SKM-1 (cell line): ENCODE results near the gene KRT17.

Experiments
- DNase-seq: peaks from one replicate; lab custom pipeline; 2025; ENCODE audit not compliant: unreplicated experiment; lab: John Stamatoyannopoulos, UW

KRT17 gene

DNA sequence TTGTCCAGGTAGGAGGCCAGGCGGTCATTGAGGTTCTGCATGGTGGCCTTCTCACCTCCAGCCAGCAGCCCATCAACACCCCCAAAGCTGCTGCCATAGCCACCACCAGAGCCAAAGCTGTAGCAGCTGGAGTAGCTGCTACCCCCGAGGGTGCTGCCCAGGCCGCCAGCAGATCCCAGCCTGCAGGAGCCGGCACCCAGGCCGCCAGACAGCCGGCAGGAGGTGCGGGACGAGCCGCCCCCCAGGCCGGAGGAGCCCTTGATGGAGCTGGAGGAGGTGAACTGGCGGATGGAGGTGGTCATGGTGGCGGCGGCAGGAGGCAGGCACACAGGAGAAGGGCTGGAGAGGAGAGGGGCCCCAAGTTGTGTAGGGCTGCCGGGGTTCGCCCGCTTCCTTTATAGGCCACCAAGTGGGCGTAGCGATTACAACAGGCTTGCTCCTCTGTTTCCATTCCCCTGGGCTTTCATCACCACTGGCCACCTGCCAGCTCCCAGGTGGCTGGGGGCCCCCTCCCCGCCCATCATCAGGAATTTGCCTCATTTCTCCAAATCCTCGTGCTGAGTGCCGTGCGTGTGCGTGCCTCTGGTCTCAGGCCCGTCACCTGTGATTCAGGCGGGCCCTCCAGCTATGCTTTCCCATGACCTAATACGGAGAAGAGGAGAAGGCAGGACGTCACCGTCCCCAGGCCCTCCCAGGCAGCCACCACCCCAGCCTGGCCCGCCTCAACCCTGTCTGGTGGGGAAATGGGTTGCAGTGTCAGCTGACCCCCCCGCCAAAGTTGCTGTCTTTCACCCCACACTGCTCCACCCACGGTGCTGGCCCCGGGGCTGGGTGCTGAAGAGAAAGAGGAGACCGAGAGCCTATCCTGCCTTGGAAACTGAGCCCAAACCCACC, at the start of gene KRT17:
TSS of gene KRT17 (minus strand) at position 368 of the 894 bp plus-strand sequence. CDS start at position 302, 66 bp downstream.
- DNase-seq = peak; percentile 8

DNA sequence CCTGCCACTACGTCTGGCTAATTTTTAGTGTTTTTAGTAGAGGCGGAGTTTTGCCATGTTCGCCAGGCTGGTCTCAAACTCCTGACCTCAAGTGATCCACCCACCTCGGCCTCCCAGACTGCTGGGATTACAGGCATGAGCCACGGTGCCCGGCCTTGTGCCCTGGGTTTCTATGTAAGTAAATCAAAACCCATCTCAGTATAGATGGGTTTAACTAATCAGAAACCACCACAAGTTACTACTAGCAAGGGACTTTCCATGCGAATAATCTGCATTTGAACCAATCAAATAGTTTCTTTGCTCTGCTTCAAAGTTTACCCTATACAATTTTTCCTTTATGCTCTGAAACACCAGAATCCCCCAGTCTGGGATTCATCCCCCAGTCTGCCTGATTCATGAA, 47.8 kb upstream of the KRT17 start:
- no peak for DNase-seq

DNA sequence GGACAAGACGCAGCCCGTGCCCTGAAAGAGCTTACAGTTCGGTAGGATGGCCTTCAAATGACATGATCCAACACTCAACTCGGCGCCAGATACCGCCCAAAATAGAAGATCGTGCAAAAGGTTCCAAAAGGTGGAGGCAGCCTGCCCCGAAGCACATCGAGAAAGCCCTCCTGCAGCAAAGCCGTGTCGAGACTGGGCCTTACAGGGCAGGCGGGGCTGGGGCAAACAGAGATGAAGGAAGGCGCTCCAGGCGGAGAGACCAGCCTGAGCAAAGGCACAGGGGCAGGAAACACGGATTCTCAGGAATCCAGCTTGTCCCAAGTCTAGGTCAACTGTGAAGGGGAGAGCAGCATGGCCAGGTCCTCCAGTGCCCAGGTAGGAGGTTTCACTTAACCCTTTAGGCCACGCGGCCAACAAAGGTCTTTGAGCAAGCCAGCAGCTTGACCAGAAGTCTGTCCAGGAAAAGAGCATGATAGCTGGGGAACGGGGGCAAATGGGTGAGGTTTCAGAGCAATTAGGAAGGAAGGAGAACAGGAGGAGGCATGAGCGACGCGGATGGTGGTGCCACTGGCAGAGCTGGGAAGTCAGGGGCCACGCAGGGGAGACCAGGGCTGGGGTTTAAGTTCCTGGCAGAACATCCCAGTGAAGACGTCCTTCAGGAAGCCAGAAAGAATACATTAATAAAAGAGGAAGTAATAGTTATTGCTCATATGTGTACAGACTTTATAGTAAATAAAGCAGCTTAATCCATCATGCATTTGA, 43.1 kb upstream of the KRT17 start:
- DNase-seq = no peak

DNA sequence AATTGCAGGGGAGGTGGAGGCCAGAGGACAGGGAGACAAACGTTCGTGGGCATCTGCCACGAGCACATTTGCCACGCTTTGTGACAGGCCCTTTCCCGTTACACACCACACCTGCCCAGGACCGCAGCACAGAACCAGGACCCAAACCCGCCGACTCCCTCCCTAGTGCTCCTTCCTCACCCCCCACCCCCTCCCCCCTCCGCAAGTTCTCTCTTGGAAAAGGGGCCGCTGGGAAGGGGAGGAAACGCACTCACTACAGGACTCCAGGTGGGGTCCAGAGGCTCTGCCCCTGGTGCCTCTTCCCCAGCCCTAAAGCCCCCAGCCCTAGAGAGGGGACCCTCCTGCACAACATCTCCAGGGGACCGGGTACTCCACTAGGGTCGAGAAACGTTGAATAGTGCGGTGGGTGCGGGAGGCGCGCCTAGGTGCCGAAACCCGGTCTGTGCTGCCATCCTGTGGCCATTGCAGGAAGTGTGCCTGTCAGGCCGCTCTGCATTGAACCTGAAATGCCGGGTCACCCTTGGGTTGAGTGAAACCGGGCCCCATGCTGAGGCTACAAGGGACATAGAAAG, 42.4 kb upstream of the KRT17 start:
- DNase-seq = peak; percentile 54

DNA sequence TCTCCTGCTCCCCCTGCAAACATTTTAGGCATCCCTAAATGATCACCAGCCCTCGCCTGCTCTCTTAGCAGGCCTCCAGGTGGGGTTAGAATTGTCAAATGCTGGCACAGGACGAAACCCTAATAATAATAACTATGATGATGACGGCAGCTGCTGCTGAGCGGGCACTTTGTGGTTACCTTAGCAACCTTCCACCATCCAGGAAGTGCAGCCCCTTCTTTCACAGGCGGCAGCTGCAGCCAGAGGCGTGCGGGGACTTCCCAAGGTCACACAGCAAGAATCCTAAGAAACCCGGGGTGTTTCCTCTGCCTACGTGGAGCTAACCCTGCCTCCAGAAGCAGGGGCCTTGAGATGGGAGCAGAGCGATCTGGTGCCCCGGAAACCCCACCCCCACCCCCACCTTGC, 41.9 kb upstream of the KRT17 start:
- no peak for DNase-seq

DNA sequence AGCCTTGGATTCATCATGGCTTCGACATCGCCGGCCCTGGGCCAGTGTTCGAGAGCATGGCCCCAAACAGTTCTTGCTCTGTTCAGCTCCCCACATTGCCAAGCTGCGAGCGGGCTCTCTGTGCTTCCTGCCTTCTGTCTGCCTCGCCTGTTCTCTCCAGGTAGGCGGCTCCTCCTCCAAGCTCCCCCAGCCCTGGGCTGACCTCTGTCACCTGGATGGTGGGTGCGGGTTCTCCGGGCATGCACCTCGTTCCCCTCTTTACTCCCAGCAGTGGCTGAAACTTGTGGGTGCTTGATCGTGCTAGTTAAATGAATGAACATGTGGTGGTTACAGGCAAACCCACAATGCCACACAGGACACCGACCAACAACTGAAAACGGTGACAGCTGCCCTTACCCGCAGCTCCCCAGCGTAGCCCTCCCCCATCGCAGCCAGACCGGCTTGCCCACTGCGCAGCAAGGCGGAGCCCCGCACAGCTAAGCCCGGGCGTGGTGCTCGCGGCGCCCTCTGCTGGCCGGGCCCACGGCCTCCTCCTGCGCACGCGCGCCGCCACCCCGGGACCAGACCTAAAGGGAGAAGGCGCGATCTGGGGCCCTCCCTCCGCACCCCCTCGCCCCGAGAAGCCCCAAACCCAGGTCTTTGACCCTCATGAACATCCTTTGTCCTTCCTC, 41.3 kb upstream of the KRT17 start:
- peak; percentile 58 for DNase-seq

DNA sequence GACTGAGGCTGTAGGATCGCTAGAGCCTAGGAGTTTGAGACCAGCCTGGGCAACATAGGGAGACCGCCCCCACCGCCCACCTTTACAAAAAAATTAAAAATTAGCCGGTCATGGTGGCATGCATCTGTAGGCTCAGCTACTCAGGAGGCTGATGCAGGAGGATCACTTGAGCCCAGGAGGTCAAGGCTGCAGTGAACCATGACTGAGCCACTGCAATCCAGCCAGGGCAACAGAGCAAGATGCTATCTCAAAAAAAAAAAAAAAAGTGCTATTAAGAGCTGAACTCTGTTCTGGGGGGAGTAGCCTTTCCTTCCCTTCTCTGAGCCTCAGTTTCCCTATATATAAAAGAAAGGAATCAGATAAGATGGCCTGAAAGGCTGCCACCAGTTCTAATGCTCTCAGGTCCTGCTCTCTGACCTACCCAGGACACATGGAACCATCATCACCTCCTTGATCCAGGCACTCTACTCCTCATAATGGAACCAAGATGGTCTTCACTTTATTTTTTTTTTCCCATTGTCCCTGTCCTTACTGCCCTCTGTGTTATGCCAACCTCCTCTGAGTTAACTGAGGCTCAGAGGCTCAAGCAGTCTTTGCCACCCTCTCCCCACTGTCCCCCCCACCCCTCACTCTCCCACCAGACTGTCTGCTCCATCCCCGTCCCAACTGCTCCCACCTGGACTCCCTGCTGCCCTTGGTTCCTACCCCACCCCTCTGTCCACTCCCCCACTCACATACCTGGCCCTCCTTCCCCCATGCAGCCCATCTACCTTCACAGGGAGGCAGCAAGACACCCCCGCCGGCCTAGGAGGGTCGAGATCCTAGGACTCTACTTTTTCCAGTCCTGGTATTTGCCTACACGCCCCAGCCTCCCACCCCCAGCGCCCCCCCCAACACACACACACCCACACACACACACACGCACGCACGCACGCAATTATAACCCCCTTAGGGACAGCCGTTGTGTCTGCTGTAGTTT, 40.5 kb upstream of the KRT17 start:
- no peak for DNase-seq

DNA sequence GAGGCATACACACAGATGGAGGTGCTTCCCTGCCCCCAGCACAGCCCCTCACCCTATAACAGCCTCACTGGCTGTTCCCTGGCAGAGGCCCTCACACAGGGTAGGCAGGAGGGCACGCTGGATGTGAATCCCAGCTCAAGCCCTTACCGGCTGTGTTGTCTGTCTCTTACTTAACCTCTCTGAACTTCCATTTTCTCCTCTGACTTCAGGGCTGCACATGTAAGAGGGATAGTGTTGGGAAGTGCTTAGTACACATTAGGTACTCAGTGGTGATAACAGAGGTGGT, 39.7 kb upstream of the KRT17 start:
- no peak for DNase-seq

DNA sequence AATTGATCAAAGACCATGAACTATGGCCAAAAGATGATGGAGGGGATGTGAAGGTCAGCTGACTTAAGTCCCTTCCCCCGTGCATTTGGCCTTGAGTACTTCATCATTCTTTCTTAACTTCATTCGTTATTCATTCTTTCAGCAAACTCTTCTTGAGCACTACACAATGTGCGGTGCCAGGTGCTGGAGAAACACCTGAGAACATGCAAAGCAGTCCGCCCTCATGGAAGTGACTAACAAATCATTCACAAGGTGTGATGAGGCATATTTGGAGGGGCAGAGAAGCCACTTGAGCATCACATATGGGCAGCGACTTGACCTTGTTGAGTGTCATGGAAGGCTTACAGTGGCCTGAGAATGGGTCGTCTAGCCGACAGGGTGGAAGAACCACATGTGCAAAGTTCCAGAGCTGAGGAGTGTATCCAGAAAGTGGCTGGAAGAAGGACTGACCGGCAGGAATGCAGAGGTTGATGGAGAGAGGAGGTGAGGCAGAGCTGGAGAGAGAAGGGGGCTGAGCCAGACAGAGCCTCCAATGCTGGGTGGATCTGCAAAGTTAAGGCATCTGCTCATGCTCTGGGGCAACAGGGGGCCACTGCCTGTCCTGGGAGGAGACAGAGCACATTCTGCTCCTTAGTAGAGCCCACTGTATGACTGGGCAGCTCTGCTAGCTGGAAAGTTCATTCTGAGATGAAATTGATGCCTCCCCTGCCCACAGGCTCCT, 39.2 kb upstream of the KRT17 start:
- no peak for DNase-seq

DNA sequence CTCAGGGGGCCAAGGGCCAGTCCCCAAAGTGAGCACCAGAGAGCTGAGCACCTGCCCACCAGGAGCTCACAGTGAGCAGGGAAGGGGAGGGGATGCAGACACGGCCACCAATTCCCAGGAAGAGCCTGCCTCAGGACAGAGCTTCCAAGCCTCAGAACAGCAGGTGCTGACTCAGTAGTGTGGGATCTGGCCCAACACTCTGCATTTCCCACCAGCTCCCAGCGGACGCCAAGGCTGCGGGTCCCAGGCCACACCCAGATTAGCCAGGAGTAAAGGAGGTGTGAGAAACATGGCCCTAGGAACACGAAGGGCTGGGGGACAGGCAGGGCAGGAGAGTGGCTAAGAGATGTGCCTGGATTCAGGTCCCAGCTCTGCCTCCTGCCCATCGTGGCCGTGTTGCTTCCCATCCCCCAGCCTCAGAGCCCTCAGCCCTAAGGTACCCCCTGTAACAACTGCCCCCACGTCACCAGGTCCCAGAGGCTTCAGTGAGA, 35.9 kb upstream of the KRT17 start:
- DNase-seq = no peak

DNA sequence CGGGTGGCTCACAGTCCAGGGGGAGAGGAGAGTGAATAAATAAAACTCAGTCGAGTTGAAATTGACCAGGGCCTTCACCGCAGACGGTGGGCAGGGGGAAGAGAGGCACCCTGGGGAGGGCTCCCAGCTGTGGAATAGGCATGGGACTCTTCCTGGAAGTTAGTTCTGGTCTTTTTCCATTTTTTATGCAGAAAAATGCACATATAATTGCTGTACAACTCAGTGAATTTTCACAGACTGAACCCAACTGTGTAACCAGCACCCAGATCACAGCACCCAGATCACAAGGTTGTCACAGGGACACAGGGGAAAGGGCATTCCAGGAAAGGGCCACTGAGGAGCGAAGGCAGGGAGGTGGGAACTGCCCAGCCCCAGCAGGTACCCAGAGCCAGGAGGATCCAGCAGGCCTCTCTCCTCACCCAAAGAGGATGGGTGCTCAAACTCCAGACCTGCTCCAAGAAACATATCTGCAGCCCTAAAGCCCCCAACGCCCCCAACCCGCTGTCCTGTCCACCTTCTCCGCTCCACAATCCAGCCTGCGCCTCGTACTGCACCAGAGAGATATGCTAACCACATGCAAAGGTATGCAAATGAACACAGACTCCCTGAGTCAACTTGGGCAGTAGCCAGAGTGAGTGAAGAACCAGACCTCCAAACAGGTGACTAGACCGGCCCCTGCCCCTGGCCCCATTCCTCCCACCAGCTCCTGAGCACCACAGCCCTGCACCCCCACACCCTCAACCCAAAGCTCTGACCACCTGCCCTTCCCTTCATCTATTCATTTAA, 35.2 kb upstream of the KRT17 start:
- no peak for DNase-seq

DNA sequence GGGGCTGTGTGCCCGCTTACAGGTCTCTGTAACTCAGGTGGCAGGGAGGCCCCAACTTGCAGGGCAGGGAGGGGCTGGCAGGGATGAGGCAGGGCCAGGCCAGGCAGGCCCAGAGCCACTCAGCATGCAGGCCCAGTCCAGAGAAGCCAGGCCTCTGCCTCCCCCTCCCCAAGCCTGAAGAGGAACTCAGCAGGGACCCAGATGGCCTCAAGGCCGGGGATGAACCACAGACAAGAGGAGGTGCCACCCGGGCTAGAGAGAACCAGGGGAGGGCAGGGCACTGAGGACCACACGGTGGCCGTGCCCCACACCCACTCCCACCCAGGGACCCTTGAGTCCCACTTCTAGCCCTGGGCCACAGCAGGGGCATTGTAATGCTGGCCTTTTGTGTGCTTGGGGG, 34.5 kb upstream of the KRT17 start:
- DNase-seq = no peak

DNA sequence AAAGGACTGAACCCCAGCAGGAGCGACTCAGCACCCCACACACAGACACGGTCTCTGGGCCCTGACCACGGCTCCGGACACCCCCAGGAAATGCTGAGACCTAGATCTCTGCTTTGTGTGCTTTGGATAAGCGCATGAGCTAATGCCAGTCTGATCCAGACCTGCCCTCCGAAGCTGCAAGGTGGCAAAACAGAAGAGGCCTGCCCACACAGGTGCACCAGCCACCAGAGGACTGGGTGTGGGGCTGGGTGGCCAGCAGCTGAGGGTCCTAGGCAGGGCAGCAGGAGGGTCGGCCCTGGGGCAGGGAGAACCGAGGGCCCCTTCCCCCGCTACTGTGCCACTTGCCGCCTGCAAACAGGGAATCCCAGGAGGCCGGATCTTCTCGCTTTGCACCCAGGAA, 33.6 kb upstream of the KRT17 start:
- DNase-seq = no peak

DNA sequence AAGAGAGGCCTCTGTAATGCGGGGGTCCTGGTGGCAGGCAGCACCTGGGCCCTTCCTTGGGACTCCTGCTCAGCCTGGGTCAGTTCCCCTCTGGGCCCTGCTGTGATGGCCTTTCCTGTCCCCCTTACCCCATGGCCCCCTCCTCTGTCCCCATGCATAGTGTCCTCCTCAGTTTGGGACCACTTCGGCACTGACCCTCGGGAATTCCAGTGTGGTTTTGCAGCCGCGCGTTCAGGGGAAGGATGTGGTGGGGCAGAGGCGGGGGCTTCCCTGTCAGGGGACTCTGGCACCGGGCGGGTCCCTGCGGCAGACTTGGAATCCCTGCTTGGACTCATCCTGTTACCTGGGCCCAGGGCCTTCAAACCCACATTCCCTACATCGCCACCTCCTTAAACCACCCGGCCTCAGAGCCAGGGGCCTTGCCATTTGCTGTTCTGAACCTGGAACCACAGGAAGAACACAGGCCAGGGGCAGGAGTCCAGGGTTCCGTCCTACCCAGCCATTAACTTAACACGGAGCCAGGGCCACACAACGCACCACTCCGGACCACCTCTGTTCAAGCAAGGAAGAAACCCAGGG, 32.9 kb upstream of the KRT17 start:
- DNase-seq = no peak

DNA sequence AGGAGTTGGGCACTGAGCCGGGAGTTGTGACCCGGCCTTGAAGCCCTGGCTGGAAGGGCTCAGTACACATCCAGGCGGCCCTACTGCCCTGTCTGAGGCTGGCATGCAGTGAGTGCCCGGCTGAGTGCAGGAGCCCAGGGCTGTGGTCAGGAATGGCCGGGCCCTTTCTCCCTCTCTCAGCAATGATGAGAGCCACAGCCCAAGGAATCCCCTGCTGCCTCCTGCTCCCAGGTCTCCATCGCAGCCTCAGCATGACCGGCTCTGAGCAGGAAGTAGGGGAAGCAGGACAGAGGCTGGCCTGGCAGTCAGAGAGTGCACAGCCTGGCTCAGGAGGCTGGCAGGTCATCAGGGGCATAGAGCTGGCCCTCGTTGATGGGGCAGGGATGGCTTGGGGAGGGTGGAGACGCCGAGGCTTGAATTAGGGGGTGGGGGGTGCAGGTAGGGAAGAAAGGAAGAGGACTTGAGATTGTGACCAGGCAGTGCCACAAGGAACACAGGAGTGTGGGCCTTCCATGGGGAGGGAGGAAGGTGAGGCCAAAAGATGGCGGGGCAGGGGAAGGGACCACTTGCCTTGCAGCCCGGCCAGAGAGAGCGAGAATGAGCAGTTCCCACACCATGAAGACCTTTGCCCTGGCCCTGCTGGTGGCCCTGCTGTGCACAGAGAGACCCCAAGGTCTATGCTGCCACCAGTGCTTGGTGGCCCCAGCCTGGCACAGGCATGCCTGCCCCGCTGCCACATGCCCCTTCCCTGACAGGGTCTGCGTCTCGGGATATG, 32.1 kb upstream of the KRT17 start:
- DNase-seq = no peak

DNA sequence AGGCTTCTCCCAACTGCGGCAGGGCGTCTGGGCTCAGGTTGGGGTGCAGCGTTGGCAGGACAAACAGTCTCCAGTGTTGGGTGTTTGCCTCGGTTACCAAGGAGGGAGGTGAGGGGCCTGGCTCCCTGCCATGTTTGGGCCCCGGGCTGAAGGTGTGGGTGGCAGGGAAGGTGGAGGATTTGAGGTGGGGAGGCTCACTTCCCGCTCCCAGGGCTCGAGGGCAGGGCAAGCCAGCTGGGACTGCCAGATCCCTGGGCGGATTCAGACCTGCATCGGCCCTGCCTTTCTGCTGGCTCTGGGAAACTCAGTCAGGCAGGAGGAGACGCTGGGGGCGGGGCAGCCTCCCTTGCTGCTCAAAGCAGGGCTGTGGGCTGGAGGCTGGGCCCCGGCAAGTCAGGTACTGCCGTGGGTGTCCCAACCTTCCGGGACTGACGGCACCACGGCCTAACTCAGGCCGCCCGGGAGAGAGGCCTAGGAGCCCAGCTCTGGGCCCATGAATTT, 31.3 kb upstream of the KRT17 start:
- DNase-seq = no peak
